ENCODE measurements around the gene EPS8. TPM values are rescaled to one million over a fixed set of nuclear protein-coding genes. Genes with fewer than 3 reads are reported as not detected.

Gene EPS8
- polyA plus RNA-seq, 1 experiment: 69.9 TPM

DNA sequence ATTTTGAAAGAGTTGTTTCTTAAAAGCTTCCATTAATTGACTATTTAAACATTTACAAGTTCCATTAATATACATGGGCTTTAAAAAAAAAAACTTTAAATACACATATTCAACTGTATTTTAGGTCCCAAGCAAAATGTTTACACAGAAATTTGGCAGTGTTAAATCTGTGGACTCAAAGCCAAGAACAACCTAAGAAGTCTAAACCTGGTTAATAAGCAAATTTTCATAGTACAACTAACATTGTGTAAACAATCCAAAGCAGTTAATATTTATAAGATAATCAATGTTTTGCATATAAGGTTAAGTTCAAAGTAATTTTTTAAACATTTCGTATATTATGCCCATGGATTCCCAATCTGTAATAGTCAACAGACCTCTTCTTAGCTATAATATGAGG lies 77.0 kb downstream of the EPS8 start:
- Histone ChIP-seq H3K27ac (ENCODE audit: low read depth, low read length) (no peak overlapping the region), H3K9me3 (ENCODE audit: control insufficient read depth, insufficient read depth, low read length) (no peaks in the 10 kb centered on the region), H3K27me3 (ENCODE audit: control insufficient read depth, insufficient read depth, low read length) (no peaks in the 10 kb centered on the region), H3K4me3 (ENCODE audit: low read depth, low read length) (no peak overlapping the region)
- ChIA-PET CTCF (no interaction called here), POLR2A (no interaction called here)
- TF ChIP-seq, protein P1, sequence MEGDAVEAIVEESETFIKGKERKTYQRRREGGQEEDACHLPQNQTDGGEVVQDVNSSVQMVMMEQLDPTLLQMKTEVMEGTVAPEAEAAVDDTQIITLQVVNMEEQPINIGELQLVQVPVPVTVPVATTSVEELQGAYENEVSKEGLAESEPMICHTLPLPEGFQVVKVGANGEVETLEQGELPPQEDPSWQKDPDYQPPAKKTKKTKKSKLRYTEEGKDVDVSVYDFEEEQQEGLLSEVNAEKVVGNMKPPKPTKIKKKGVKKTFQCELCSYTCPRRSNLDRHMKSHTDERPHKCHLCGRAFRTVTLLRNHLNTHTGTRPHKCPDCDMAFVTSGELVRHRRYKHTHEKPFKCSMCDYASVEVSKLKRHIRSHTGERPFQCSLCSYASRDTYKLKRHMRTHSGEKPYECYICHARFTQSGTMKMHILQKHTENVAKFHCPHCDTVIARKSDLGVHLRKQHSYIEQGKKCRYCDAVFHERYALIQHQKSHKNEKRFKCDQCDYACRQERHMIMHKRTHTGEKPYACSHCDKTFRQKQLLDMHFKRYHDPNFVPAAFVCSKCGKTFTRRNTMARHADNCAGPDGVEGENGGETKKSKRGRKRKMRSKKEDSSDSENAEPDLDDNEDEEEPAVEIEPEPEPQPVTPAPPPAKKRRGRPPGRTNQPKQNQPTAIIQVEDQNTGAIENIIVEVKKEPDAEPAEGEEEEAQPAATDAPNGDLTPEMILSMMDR (IDR thresholded peaks at IDR 0.05; ENCODE audit: low read depth, low read length): no peak
- no peak for DNase-seq (ENCODE audit: low read depth, low spot score)

DNA sequence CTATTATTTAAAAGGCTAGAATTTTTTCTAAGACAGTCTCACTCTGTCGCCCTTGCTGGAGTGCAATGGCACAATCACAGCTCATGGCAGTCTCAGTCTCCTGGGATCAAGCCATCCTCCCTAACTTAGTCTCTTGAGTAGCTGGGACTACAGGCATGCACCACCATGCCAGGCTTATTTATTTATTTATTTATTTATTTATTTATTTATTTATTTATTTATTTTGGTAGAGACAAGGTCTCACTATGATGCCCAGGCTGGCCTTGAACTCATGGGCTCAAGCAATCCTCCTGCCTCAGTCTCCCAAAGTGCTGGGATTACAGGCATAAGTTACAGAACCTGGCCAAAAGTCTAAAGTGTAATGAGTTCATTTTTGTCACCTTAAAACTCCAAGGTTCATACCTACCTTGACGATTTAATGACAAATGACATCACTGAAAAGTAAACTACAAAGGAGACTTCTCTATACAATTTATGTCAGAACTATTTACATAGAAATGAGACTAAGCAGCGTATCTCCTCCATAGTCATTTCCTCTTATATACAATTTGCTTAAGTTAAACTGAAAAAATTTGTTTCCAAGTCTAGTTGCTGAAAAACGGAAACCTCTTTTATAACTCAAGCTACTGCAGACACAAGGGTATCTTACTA lies 78.2 kb downstream of the EPS8 start:
- POLR2A ChIA-PET: no interaction called here
- no peaks in the 10 kb centered on the region for H3K27me3 ChIP-seq (ENCODE audit: control insufficient read depth, insufficient read depth, low read length)
- CTCF ChIA-PET: no interaction called here
- no peak overlapping the region for H3K4me3 ChIP-seq (ENCODE audit: low read depth, low read length)
- H3K9me3 ChIP-seq (ENCODE audit: control insufficient read depth, insufficient read depth, low read length): no peaks in the 10 kb centered on the region
- DNase-seq (ENCODE audit: low read depth, low spot score): no peak
- H3K27ac ChIP-seq (ENCODE audit: low read depth, low read length): no peak overlapping the region
- TF ChIP-seq, protein P1 (IDR thresholded peaks at IDR 0.05; ENCODE audit: low read depth, low read length): no peak

DNA sequence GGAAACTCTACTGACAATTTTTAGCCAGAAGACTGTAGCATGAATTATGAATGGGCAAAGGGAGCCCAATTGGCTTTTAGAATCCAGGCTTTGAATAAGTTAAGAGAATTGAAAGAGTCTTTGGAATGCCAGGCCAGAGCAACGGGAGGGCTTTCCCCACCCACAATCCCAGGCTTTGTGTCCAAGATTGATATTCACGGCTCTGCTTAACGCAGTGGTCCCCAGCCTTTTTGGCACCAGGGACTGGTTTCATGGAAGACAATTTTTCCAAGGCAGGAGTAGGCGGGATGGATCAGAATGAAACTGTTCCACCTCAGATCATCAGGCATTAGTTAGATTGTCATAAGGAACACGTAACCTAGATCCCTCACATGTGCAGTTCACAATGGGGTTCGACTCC lies 79.6 kb downstream of the EPS8 start:
- TF ChIP-seq, protein P1 (IDR thresholded peaks at IDR 0.05; ENCODE audit: low read depth, low read length): no peak
- ChIA-PET CTCF (no interaction called here), POLR2A (no interaction called here)
- Histone ChIP-seq H3K27me3 (ENCODE audit: control insufficient read depth, insufficient read depth, low read length) (no peaks in the 10 kb centered on the region), H3K9me3 (ENCODE audit: control insufficient read depth, insufficient read depth, low read length) (no peaks in the 10 kb centered on the region), H3K4me3 (ENCODE audit: low read depth, low read length) (no peak overlapping the region), H3K27ac (ENCODE audit: low read depth, low read length) (no peak overlapping the region)
- no peak for DNase-seq (ENCODE audit: low read depth, low spot score)

DNA sequence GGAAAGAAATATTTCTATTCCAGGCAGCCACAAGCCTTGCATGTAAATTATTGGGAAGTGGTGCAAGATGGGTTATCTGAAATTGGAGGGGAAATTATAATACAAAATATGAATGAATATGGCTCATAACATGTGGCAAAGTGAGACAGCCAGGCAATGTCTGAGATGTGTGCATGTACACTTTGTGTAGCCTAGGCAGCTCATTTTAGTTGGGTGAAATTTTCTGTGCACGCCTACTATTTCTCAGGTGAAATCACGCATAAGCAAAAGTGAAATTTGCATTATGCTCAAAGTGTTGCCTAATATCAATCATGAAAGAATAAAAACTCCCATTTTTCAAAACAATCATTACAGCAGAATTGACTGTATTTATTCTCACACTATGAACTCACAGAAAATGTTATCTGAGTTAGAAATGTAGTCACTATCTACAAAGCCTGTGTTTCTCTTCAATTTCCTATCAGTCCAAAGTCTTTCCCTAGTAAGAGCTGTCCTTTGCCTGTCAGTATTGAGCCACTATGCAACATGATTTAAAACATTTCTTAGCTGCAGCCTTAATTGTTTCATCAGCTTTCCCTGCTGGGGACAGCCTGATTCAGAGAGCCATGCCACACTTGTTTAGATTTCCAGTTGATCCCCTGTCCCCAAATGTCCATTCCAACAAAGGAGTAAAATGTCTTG lies 80.7 kb downstream of the EPS8 start:
- H3K4me3 ChIP-seq (ENCODE audit: low read depth, low read length): no peak overlapping the region
- POLR2A ChIA-PET: no interaction called here

More for the DNA sequence above, 80.7 kb downstream of the EPS8 start:
- CTCF ChIA-PET: no interaction called here
- DNase-seq (ENCODE audit: low read depth, low spot score): no peak
- Histone ChIP-seq H3K9me3 (ENCODE audit: control insufficient read depth, insufficient read depth, low read length) (no peaks in the 10 kb centered on the region), H3K27me3 (ENCODE audit: control insufficient read depth, insufficient read depth, low read length) (no peaks in the 10 kb centered on the region), H3K27ac (ENCODE audit: low read depth, low read length) (no peak overlapping the region)
- TF ChIP-seq, protein P1 (IDR thresholded peaks at IDR 0.05; ENCODE audit: low read depth, low read length): no peak
